Testis (tissue), 3 donors: ENCODE measurements around the gene AATF. TPM values are rescaled to one million over a fixed set of nuclear protein-coding genes. Genes with fewer than 3 reads are reported as not detected.

Experiments used
- DNase-seq: peaks from one replicate; pipeline ENCODE4 v3.0.0-alpha.2; 2019
- H3K27ac ChIP-seq, 2 donors: fragments of 200-600 bp; sonication (generic); one replicate each; pipeline ENCODE4 v1.5.1; 2019
- H3K27me3 ChIP-seq: fragments of 200-600 bp; sonication (generic); one replicate; pipeline ENCODE4 v1.5.1; 2019
- H3K36me3 ChIP-seq: fragments of 200-600 bp; sonication (generic); one replicate; pipeline ENCODE4 v1.5.1; 2017; ENCODE audit warnings: low read depth; ENCODE audit errors: missing control alignments
- H3K4me1 ChIP-seq: fragments of 200-600 bp; sonication (generic); one replicate; pipeline ENCODE4 v1.5.1; 2019
- H3K4me3 ChIP-seq, 2 donors: fragments of 200-600 bp; sonication (generic); one replicate each; pipeline ENCODE4 v1.5.1; 2017 to 2019
- H3K9me3 ChIP-seq: fragments of 200-600 bp; sonication (generic); one replicate; pipeline ENCODE4 v1.5.1; 2017
- CTCF ChIP-seq, 3 experiments: fragments of 450-650 bp in 2 of 3; fragments of 200-600 bp in 1 of 3; sonication (generic) in 1 of 3; IDR thresholded peaks; one replicate each; pipeline ENCODE4 v1.5.1; 2016 to 2019; ENCODE audit warnings: antibody characterized with exemption in 3 of 3, mild to moderate bottlenecking in 2 of 3, moderate library complexity in 1 of 3
- POLR2A ChIP-seq: fragments of 450-650 bp; IDR thresholded peaks from one replicate; pipeline ENCODE4 v1.6.1; 2017; ENCODE audit warnings: antibody characterized with exemption, mild to moderate bottlenecking, moderate library complexity
- WGBS, 2 donors: methylation state at CpG; one replicate each; pipeline ENCODE4 v1.1.5; 2018; 5-methylcytosine and 5-hydroxymethylcytosine counted together
- intact Hi-C: fragments of 100-400 bp; cut with DNase I; formaldehyde crosslinking; loops from one replicate; pipeline ENCODE4 v1.15.1; 2023; ENCODE audit warnings: low total_unique reads
- polyA plus RNA-seq: library from polyadenylated mRNA; stranded (reverse); fragments of 350-450 nt; fragmentation: Illumina TruSeq; extraction: RNeasy Lipid Tissue Mini Kit (QIAGEN cat#74804); gene quantifications from one replicate; pipeline ENCODE4 v1.2.3, GENCODE V29; 2014; ENCODE audit warnings: low read depth, low replicate concordance; ENCODE audit not compliant: insufficient read depth
- total RNA-seq, 2 donors: library from RNA; depleted of rRNA; stranded (reverse); fragments of >200 nt; gene quantifications; one replicate each; pipeline ENCODE4 v1.2.3, GENCODE V29; 2016

The AATF gene
- total and polyA plus RNA-seq, 3 donors from 2014 or later, result 38.7 to 57.9 (median 39.5) TPM

GRCh38 chr17:36979565-36979941 lies 30.8 kb downstream of the AATF start:
- no peak for DNase-seq
- H3K36me3 ChIP-seq, result no peaks in the 10 kb centered on the region
- 94 to 97% methylated on average over 4 of the region's 4 CpGs for WGBS, 2 donors
- H3K4me1 ChIP-seq, result no peaks in the 10 kb centered on the region
- no peaks in the 10 kb centered on the region for H3K9me3 ChIP-seq
- H3K27ac ChIP-seq, result no peak overlapping the region
- intact Hi-C loops, result loop anchor here (10.0 kb wide), 1 partner anchor 95 kb away; no protein-coding TSS in a partner anchor
- no peak overlapping the region for H3K4me3 ChIP-seq
- H3K27me3 ChIP-seq, result no peaks in the 10 kb centered on the region
- TF ChIP-seq POLR2A (no peak), CTCF (IDR thresholded peaks at IDR 0.05) (no peak)

DNA sequence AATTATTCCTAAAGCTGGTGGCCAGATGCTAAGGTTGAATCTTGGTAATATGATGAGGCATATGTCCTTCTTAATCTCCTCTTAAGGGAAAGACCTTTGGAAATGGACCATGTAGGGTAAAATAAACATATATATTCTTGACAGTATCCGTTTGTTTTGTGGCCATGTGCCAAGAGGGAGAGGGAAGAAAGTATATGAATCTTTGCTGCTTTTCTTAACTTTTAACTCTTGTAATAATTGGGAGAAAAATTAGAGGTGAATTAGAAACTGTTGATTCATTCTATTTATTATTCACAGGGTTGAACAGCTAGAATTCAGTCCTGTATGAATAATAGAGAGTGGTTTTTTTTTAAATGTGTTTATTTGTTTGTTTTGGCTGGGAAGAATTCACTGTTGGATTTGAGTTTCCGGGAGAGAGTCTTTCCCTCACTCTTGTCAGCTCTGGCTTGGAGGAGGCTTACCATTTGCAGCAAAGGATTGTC lies 31.6 kb downstream of the AATF start:
- no peak overlapping the region for H3K4me3 ChIP-seq
- intact Hi-C loops, result no loop called here
- WGBS, 2 donors, result 29 to 37% methylated on average over 2 of the region's 2 CpGs

GRCh38 chr17:36983618-36984017 lies 34.9 kb downstream of the AATF start:
- Histone ChIP-seq H3K4me1 (no peaks in the 10 kb centered on the region), H3K27me3 (no peaks in the 10 kb centered on the region), H3K27ac (no peak overlapping the region), H3K36me3 (no peaks in the 10 kb centered on the region), H3K4me3 (no peak overlapping the region), H3K9me3 (no peaks in the 10 kb centered on the region)
- no peak for DNase-seq
- intact Hi-C loops, result no loop called here
- TF ChIP-seq CTCF (IDR thresholded peaks at IDR 0.05), result no peak
- no peak for TF ChIP-seq POLR2A

More for the DNA sequence above, 31.6 kb downstream of the AATF start:
- Histone ChIP-seq H3K9me3 (no peaks in the 10 kb centered on the region), H3K36me3 (no peaks in the 10 kb centered on the region), H3K27me3 (no peaks in the 10 kb centered on the region), H3K27ac (no peak overlapping the region), H3K4me1 (no peaks in the 10 kb centered on the region)
- TF ChIP-seq POLR2A (no peak), CTCF (IDR thresholded peaks at IDR 0.05) (no peak)
- DNase-seq, result no peak

GRCh38 chr17:36989173-36989572 lies 40.4 kb downstream of the AATF start:
- no peaks in the 10 kb centered on the region for H3K27me3 ChIP-seq
- no peak overlapping the region for H3K4me3 ChIP-seq
- H3K4me1 ChIP-seq, result no peaks in the 10 kb centered on the region
- H3K36me3 ChIP-seq, result no peaks in the 10 kb centered on the region
- no peak for DNase-seq
- H3K9me3 ChIP-seq, result no peaks in the 10 kb centered on the region
- intact Hi-C loops, result no loop called here
- no peak overlapping the region for H3K27ac ChIP-seq
- TF ChIP-seq CTCF (IDR thresholded peaks at IDR 0.05) (no peak), POLR2A (no peak)
- 70 to 80% methylated on average over 6 of the region's 6 CpGs for WGBS, 2 donors

DNA sequence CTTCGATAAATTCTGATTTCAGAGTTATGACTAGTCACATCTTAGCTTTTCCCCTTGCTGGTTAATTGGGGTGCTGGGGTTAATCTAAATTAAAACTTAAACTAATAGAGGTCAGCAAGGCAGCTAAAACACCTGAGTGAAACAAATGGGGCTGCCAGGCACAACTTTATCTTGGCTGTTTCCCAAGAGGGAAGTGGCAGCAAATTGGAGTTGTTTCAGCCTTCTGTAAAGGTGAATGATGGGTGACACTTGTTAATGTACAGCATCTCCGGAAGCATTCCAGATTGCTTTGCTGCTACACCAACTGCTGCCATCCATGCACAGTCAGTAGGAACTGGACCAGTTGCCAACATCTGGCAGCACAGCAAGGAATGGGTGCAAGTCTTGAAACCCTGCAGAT lies 43.9 kb downstream of the AATF start:
- intact Hi-C loops, result no loop called here
- no peak overlapping the region for H3K27ac ChIP-seq
- no peak for DNase-seq
- no peaks in the 10 kb centered on the region for H3K4me1 ChIP-seq
- 87% methylated on average over 2 of the region's 2 CpGs for WGBS, 2 donors
- H3K36me3 ChIP-seq, result no peaks in the 10 kb centered on the region
- H3K27me3 ChIP-seq, result no peaks in the 10 kb centered on the region
- H3K4me3 ChIP-seq, result no peak overlapping the region
- TF ChIP-seq CTCF (IDR thresholded peaks at IDR 0.05) (no peak), POLR2A (no peak)
- no peaks in the 10 kb centered on the region for H3K9me3 ChIP-seq
